Esophagus muscularis mucosa (tissue), 4 donors: ENCODE data around the gene PEX26.

Source experiments
- CTCF ChIP-seq, 3 experiments: fragments of 200-600 bp in 2 of 3; fragments of 450-650 bp in 1 of 3; sonication (generic) in 2 of 3; IDR thresholded peaks; one replicate each; pipeline ENCODE4 v1.5.1; 2017 to 2019; ENCODE audit warnings: antibody characterized with exemption in 3 of 3, mild to moderate bottlenecking in 2 of 3, moderate library complexity in 1 of 3
- EP300 ChIP-seq: sonication (generic); formaldehyde crosslinking; IDR thresholded peaks from one replicate; pipeline ENCODE4 v1.6.1; 2017; ENCODE audit warnings: antibody characterized with exemption
- POLR2A ChIP-seq: fragments of 450-650 bp; IDR thresholded peaks from one replicate; pipeline ENCODE4 v1.6.1; 2017; ENCODE audit warnings: antibody characterized with exemption, moderate library complexity, mild to moderate bottlenecking, low read depth
- POLR2AphosphoS5 ChIP-seq, 2 donors: sonication (generic); formaldehyde crosslinking; IDR thresholded peaks; one replicate each; pipeline ENCODE4 v1.6.1; 2017; ENCODE audit warnings: antibody characterized with exemption in 2 of 2

GRCh38 chr22:18110954-18111758, 33.4 kb downstream of the PEX26 start:
- TF ChIP-seq CTCF (IDR thresholded peaks at IDR 0.05) (no peak), POLR2AphosphoS5 (IDR thresholded peaks at IDR 0.05) (no peak), EP300 (no peak), POLR2A (no peak)
